Right lobe of liver (tissue), 4 donors: ENCODE results near the gene MGAT3.

ENCODE experiments used
- CTCF ChIP-seq, 4 donors: fragments of 200-600 bp in 3 of 4; fragments of 450-650 bp in 1 of 4; IDR thresholded peaks; one replicate each; pipeline versions ENCODE4 v1.5.1 to v1.8.0; 2016 to 2022; ENCODE audit warnings: antibody characterized with exemption in 4 of 4, mild to moderate bottlenecking in 2 of 4
- POLR2A ChIP-seq: fragments of 450-650 bp; IDR thresholded peaks from one replicate; pipeline ENCODE4 v1.6.1; 2017; ENCODE audit warnings: antibody characterized with exemption, mild to moderate bottlenecking
- donor health status: DM: no; HTN: no; CAD: no.
- donor health status: DM: no; HTN: no; CAD: no.
- donor health status: DM: no; HTN: yes; CAD: no.

- TF ChIP-seq POLR2A (no peak), CTCF (IDR thresholded peaks at IDR 0.05) (no peak)
Observed at GRCh38 chr22:39429186-39429585, 27.6 kb upstream of the MGAT3 start.
